Mesendoderm (in vitro differentiated cells): ENCODE data around the gene ERICH4.
A peak's percentile ranks its signal among the peaks of the same experiment; 100 is the strongest.

Experiments
- DNase-seq: peaks from one replicate; pipeline ENCODE4 v3.0.0; 2013
- H2AK5ac ChIP-seq: 2 replicates; pipeline ENCODE4 v1.6.1; 2013; ENCODE audit warnings: low read length, inconsistent platforms
- H2BK120ac ChIP-seq: 2 replicates; pipeline ENCODE4 v1.6.1; 2013; ENCODE audit warnings: low read depth, mild to moderate bottlenecking, low read length, moderate library complexity, mixed read lengths
- H2BK15ac ChIP-seq: replicated peaks from 2 replicates; pipeline ENCODE4 v1.6.1; 2013; ENCODE audit warnings: low read depth, mild to moderate bottlenecking, moderate library complexity
- H2BK5ac ChIP-seq: 2 replicates; pipeline ENCODE4 v1.6.1; 2013; ENCODE audit warnings: low read length, inconsistent platforms
- H3K18ac ChIP-seq: 2 replicates; pipeline ENCODE4 v1.6.1; 2013; ENCODE audit warnings: mild to moderate bottlenecking, low read length, mixed read lengths
- H3K23ac ChIP-seq: one replicate; pipeline ENCODE4 v1.6.1; 2013; ENCODE audit warnings: low read length
- H3K27ac ChIP-seq: 2 replicates; pipeline ENCODE4 v1.5.1; 2013; ENCODE audit warnings: low read depth, mild to moderate bottlenecking, inconsistent platforms, low read length, moderate library complexity
- H3K27me3 ChIP-seq: 2 replicates; pipeline ENCODE4 v1.6.1; 2013; ENCODE audit warnings: low read length, control low read depth, mild to moderate bottlenecking, inconsistent platforms; ENCODE audit not compliant: insufficient read depth, poor library complexity
- H3K36me3 ChIP-seq: 2 replicates; pipeline ENCODE4 v1.6.1; 2013; ENCODE audit warnings: low read length, inconsistent platforms; ENCODE audit not compliant: control insufficient read depth, insufficient read depth
- H3K4ac ChIP-seq: one replicate; pipeline ENCODE4 v1.6.1; 2013; ENCODE audit warnings: low read depth, mild to moderate bottlenecking, low read length, moderate library complexity
- H3K4me1 ChIP-seq: 2 replicates; pipeline ENCODE4 v1.6.1; 2013; ENCODE audit warnings: low read depth, low read length, inconsistent platforms; ENCODE audit not compliant: control insufficient read depth
- H3K4me2 ChIP-seq: 2 replicates; pipeline ENCODE4 v1.6.1; 2013; ENCODE audit warnings: low read length
- H3K4me3 ChIP-seq: 2 replicates; pipeline ENCODE4 v1.5.1; 2013; ENCODE audit warnings: mild to moderate bottlenecking, low read length
- H3K56ac ChIP-seq: one replicate; pipeline ENCODE4 v1.6.1; 2013; ENCODE audit warnings: low read length
- H3K79me1 ChIP-seq: 2 replicates; pipeline ENCODE4 v1.6.1; 2013; ENCODE audit warnings: low read length, inconsistent platforms
- H3K79me2 ChIP-seq: 2 replicates; pipeline ENCODE4 v1.6.1; 2013; ENCODE audit warnings: mild to moderate bottlenecking, low read length; ENCODE audit not compliant: control insufficient read depth, insufficient read depth
- H3K9ac ChIP-seq: 2 replicates; pipeline ENCODE4 v1.6.1; 2013; ENCODE audit warnings: low read length, inconsistent platforms
- H4K5ac ChIP-seq: one replicate; pipeline ENCODE4 v1.6.1; 2013; ENCODE audit warnings: low read length
- H4K8ac ChIP-seq: one replicate; pipeline ENCODE4 v1.6.1; 2013; ENCODE audit warnings: low read depth, mild to moderate bottlenecking, control low read depth, low read length, moderate library complexity
- WGBS: extraction: QIAGEN DNeasy Blood & Tissue Kit; methylation state at CpG from one replicate; pipeline ENCODE4 v1.1.7; 2013; ENCODE audit warnings: low lambda C conversion rate, missing lambda C conversion rate; ENCODE audit not compliant: insufficient coverage; ENCODE audit errors: extremely low coverage; 5-methylcytosine and 5-hydroxymethylcytosine counted together

ERICH4 gene

GRCh38 chr19:41439441-41440222, 3.3 kb upstream of the ERICH4 start, which contains the start of gene DMAC2:
Gene DMAC2 (minus strand): TSS chr19:41439912. CDS start chr19:41439899, 13 bp downstream.
- WGBS, result no CpG with 5 or more reads among the region's 40 CpGs
- H4K5ac ChIP-seq, result no peak within 1 kb of the TSS
- H3K9ac ChIP-seq, result peak within 1 kb of the TSS; percentile 88
- peaks cover 3% of the 10 kb centered on the region for H3K79me1 ChIP-seq
- H3K4me1 ChIP-seq, result no peaks in the 10 kb centered on the region
- no peak within 1 kb of the TSS for H2BK120ac ChIP-seq
- no peaks in the 10 kb centered on the region for H3K79me2 ChIP-seq
- H2BK5ac ChIP-seq, result peak within 1 kb of the TSS; percentile 80
- peaks cover 1% of the 10 kb centered on the region for H3K36me3 ChIP-seq
- no peaks in the 10 kb centered on the region for H3K27me3 ChIP-seq
- peak within 1 kb of the TSS; percentile 90 for H4K8ac ChIP-seq
- H3K27ac ChIP-seq, result peak within 1 kb of the TSS; percentile 80
- no peak within 1 kb of the TSS for H2AK5ac ChIP-seq
- H2BK15ac ChIP-seq, result no peak within 1 kb of the TSS
- peak within 1 kb of the TSS; percentile 96 for H3K56ac ChIP-seq
- H3K23ac ChIP-seq, result no peak within 1 kb of the TSS
- H3K4me2 ChIP-seq, result peak within 1 kb of the TSS; percentile 39
- H3K4me3 ChIP-seq, result peak within 1 kb of the TSS; percentile 82
- peak; percentile 100 for DNase-seq
- H3K4ac ChIP-seq, result peak within 1 kb of the TSS; percentile 60
- peak within 1 kb of the TSS; percentile 88 for H3K18ac ChIP-seq

- Histone ChIP-seq H3K4me3 (no peak overlapping the region), H2BK120ac (no peak overlapping the region), H2BK5ac (no peak overlapping the region), H3K4me2 (no peak overlapping the region), H3K9ac (no peak overlapping the region), H3K56ac (no peak overlapping the region), H3K36me3 (peaks cover 1% of the 10 kb centered on the region), H3K79me1 (peaks cover 3% of the 10 kb centered on the region), H3K4me1 (no peaks in the 10 kb centered on the region), H3K27ac (no peak overlapping the region), H3K79me2 (no peaks in the 10 kb centered on the region), H2AK5ac (no peak overlapping the region), H4K8ac (no peak overlapping the region), H2BK15ac (no peak overlapping the region), H3K4ac (no peak overlapping the region), H3K18ac (no peak overlapping the region), H3K27me3 (no peaks in the 10 kb centered on the region), H3K23ac (no peak overlapping the region), H4K5ac (no peak overlapping the region)
- DNase-seq, result no peak
- no CpG with 5 or more reads among the region's 15 CpGs for WGBS
Measured at GRCh38 chr19:41441321-41441945, 1.5 kb upstream of the ERICH4 start.

GRCh38 chr19:41443813-41444455, 978 bp downstream of the ERICH4 start:
- WGBS, result no CpG with 5 or more reads among the region's 6 CpGs
- Histone ChIP-seq H3K27me3 (no peaks in the 10 kb centered on the region), H3K23ac (no peak overlapping the region), H3K79me2 (no peaks in the 10 kb centered on the region), H3K4me1 (no peaks in the 10 kb centered on the region), H3K36me3 (no peaks in the 10 kb centered on the region), H2BK5ac (no peak overlapping the region), H2BK15ac (no peak overlapping the region), H3K79me1 (no peaks in the 10 kb centered on the region), H4K8ac (no peak overlapping the region), H4K5ac (no peak overlapping the region), H3K9ac (no peak overlapping the region), H3K4me3 (no peak overlapping the region), H3K56ac (no peak overlapping the region), H2BK120ac (no peak overlapping the region), H2AK5ac (no peak overlapping the region), H3K18ac (no peak overlapping the region), H3K27ac (no peak overlapping the region), H3K4me2 (no peak overlapping the region), H3K4ac (no peak overlapping the region)
- DNase-seq, result no peak

DNA sequence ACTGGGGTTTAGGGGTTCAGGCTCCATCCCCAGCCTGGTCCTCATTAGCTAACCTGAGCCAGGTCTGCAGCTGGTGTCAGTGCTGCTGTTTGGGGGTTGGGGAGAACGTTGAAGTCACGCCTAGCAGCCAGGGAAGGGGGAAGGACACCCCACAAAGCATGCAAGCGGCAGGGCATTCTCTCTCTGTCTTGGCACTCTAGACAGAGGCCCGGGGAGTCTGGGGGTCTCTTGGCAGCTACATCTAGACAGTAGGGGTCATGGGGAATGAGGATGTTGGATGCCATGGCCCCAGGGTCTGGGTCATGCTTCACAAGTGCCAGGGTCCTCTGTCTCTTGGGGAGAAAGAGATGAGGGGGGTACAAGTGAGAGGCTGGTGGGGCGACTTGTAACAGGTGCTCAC, 2.6 kb downstream of the ERICH4 start:
- Histone ChIP-seq H2BK15ac (no peak overlapping the region), H3K18ac (no peak overlapping the region), H2BK5ac (no peak overlapping the region), H3K27me3 (no peaks in the 10 kb centered on the region), H3K4me3 (no peak overlapping the region), H3K56ac (no peak overlapping the region), H3K27ac (no peak overlapping the region), H4K8ac (no peak overlapping the region), H3K4me2 (no peak overlapping the region), H3K4ac (no peak overlapping the region), H3K79me1 (no peaks in the 10 kb centered on the region), H3K36me3 (no peaks in the 10 kb centered on the region), H3K79me2 (no peaks in the 10 kb centered on the region), H2AK5ac (no peak overlapping the region), H3K23ac (no peak overlapping the region), H2BK120ac (no peak overlapping the region), H3K4me1 (no peaks in the 10 kb centered on the region), H3K9ac (no peak overlapping the region), H4K5ac (no peak overlapping the region)
- WGBS, result no CpG with 5 or more reads among the region's 5 CpGs
- DNase-seq, result no peak

DNA sequence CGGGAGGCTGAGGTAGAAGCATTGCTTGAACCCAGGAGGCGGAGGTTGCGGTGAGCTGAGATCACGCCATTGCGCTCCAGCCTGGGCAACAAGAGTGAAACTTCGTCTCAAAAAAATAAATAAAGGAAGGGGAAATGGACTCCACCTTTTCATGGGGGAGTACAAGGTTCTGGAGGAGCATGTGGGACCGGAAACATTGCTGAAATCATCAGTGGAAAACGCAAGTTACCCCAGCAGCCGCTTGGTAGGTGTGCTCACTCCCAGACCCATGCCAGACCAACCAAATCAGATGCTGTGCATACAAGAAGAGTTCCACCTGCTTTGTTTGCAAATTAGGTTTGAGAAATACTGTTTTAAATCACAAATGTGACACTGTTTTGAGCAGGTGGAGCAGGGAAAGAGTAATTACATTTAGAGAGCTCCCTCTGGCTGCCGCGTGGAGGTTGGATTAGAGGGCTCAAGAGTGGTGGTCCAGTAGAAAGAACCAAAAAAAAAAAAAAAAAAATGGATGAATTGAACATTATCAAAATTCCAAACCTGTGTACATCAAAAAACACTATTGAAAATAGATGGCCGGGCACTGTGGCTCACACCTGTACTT, 4.9 kb downstream of the ERICH4 start:
- Histone ChIP-seq H4K5ac (no peak overlapping the region), H2BK5ac (no peak overlapping the region), H2BK120ac (no peak overlapping the region), H3K4me3 (no peak overlapping the region), H3K27me3 (no peaks in the 10 kb centered on the region), H3K56ac (no peak overlapping the region), H3K9ac (no peak overlapping the region), H2AK5ac (no peak overlapping the region), H3K79me2 (no peaks in the 10 kb centered on the region), H3K36me3 (no peaks in the 10 kb centered on the region), H2BK15ac (no peak overlapping the region), H3K27ac (no peak overlapping the region), H3K79me1 (no peaks in the 10 kb centered on the region), H3K4ac (no peak overlapping the region), H3K18ac (no peak overlapping the region), H3K4me2 (no peak overlapping the region), H4K8ac (no peak overlapping the region), H3K23ac (no peak overlapping the region), H3K4me1 (no peaks in the 10 kb centered on the region)
- no peak for DNase-seq
- WGBS, result no CpG with 5 or more reads among the region's 12 CpGs
